Uterus (tissue), 4 donors: ENCODE data around the gene INPP5B. TPM values are rescaled to one million over a fixed set of nuclear protein-coding genes. Genes with fewer than 3 reads are reported as not detected.

Source experiments
- DNase-seq, 2 donors: peaks; one replicate each; pipeline ENCODE4 v3.0.0-alpha.2; 2019 to 2020
- H3K27ac ChIP-seq, 2 donors: fragments of 200-600 bp; sonication (generic); 1 replicate in 1 of 2; 2 replicates in 1 of 2; pipeline ENCODE4 v1.5.1; 2016 to 2018
- H3K27me3 ChIP-seq, 2 donors: fragments of 200-600 bp; sonication (generic); one replicate each; pipeline ENCODE4 v1.5.1; 2018 to 2019; ENCODE audit warnings: control low read depth in 1 of 2
- H3K36me3 ChIP-seq, 2 donors: fragments of 200-600 bp; sonication (generic); one replicate each; pipeline ENCODE4 v1.5.1; 2019; ENCODE audit warnings: control low read depth in 1 of 2
- H3K4me1 ChIP-seq, 2 donors: fragments of 200-600 bp; sonication (generic); one replicate each; pipeline ENCODE4 v1.5.1; 2018 to 2019; ENCODE audit warnings: control low read depth in 1 of 2
- H3K4me3 ChIP-seq, 2 donors: fragments of 200-600 bp; sonication (generic); 1 replicate in 1 of 2; 2 replicates in 1 of 2; pipeline ENCODE4 v1.5.1; 2018 to 2019; ENCODE audit warnings: mild to moderate bottlenecking in 1 of 2
- H3K9me3 ChIP-seq, 2 donors: fragments of 200-600 bp; sonication (generic); one replicate each; pipeline ENCODE4 v1.5.1; 2019; ENCODE audit warnings: control low read depth in 1 of 2
- POLR2A ChIP-seq, 2 donors: fragments of 450-650 bp; IDR thresholded peaks; one replicate each; pipeline ENCODE4 v1.6.1; 2016; ENCODE audit warnings: antibody characterized with exemption in 2 of 2, mild to moderate bottlenecking in 1 of 2, moderate library complexity in 1 of 2
- intact Hi-C: fragments of 100-400 bp; cut with DNase I; formaldehyde crosslinking; loops from one replicate; pipeline ENCODE4 v1.15.1; 2023; ENCODE audit warnings: low total_unique reads
- total RNA-seq, 4 donors: library from RNA; depleted of rRNA in 3 of 4; stranded (reverse); fragments of >200 nt in 3 of 4; gene quantifications; one replicate each; pipeline versions ENCODE4 v1.1.0 to v1.2.4, GENCODE V29; 2014 to 2023
- TF ChIP-seq, protein P1 (sequence below), 4 experiments: fragments of 200-600 bp in 2 of 4; fragments of 450-650 bp in 2 of 4; sonication (generic) in 2 of 4; IDR thresholded peaks; one replicate each; pipeline ENCODE4 v1.5.1; 2016 to 2019; ENCODE audit warnings: antibody characterized with exemption in 4 of 4, mild to moderate bottlenecking in 2 of 4, moderate library complexity in 1 of 4
- donor health status: DM: yes; HTN: yes; CAD: no.

Gene INPP5B
- total RNA-seq, 4 donors from 2014 or later, result 20.2 to 79.4 (median 46.8) TPM

DNA sequence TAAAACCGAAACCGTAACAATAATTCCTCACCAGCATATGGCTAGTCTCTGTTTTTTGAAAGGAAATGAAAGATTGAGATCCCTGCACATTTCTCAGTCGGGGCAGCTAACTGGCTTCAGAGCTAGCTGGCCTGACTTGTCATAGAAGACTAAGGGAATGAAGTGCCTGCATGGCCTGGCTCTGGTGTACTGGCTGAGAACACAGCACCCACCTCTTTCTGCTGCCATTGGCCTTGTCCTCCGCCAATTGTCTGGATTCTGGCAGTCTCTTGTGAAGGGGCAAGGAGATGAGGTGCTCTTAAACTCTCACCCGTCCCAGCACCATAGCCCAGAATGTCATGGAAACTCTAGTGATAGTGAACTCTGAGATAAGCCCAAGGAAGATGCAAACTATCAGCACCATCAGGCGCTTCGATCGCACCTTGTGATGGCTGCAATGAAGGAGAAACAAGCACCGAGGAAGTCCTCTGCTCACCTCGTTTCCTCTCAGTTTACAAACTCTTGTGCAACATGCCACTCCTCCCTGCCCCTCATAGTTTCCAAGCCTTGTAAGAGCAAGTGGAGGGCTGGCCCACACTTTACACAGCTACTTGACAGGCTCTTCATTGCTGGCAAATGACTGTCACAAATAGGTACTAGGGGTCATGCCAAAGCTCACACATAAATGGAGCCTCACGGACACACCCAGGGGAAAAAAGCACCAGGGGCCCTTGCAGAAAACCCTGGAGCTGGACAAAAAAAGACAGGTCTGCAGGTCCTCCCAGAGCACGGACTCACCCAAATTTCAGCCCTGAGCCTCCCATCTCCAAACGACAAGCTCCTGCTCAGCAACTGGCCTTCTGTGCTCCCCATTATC lies 16.4 kb downstream of the INPP5B start:
- DNase-seq, result no peak

DNA sequence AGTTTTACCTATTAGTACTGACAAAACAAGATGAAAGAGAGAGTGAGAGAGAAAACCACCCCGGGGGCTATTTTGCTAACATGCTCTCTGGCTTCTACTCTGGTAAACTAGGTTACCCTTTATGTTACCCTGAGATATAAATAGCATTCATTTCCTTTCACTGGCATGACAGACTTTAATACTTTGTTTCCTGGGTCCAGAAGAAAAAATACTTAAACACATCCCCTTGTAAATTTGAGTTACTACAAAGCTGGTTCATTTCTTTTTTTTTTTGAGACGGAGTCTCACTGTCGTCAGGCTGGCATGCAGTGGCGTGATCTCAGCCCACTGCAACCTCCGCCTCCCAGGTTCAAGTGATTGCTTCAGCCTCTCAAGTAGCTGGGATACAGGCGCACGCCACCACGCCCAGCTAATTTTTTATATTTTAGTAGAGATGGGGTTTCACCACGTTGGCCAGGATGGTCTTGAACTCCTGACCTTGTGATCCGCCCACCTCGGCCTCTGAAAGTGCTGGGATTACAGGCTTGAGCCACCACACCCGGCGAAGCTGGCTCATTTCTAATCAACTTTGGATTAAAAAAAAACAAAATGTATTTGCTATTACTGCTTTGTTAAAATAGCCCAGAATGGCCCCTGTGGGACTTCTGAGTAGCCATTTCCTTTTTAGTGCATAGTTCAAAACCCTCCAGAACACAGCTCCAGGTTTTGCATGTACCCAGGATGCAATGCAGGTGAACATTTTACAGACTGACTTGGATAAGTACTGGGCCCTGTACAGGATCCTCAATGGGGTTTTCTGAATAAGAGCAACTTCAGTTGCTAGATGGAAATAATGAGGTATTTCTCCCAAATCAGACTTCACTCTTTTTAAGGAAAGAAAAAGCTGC lies 20.6 kb downstream of the INPP5B start:
- intact Hi-C loops, result no loop called here
- DNase-seq, result no peak

More for the DNA sequence above, 16.4 kb downstream of the INPP5B start:
- Histone ChIP-seq H3K9me3 (no peaks in the 10 kb centered on the region), H3K27ac (no peak overlapping the region), H3K36me3 (no peaks in the 10 kb centered on the region), H3K27me3 (no peaks in the 10 kb centered on the region), H3K4me1 (peaks cover 0 to 4% of the 10 kb centered on the region in 2 donors), H3K4me3 (peak overlapping the region in 1 of 2 donors; percentile 67)
- TF ChIP-seq POLR2A (IDR thresholded peaks at IDR 0.05), result no peak
- TF ChIP-seq, protein P1, sequence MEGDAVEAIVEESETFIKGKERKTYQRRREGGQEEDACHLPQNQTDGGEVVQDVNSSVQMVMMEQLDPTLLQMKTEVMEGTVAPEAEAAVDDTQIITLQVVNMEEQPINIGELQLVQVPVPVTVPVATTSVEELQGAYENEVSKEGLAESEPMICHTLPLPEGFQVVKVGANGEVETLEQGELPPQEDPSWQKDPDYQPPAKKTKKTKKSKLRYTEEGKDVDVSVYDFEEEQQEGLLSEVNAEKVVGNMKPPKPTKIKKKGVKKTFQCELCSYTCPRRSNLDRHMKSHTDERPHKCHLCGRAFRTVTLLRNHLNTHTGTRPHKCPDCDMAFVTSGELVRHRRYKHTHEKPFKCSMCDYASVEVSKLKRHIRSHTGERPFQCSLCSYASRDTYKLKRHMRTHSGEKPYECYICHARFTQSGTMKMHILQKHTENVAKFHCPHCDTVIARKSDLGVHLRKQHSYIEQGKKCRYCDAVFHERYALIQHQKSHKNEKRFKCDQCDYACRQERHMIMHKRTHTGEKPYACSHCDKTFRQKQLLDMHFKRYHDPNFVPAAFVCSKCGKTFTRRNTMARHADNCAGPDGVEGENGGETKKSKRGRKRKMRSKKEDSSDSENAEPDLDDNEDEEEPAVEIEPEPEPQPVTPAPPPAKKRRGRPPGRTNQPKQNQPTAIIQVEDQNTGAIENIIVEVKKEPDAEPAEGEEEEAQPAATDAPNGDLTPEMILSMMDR (IDR thresholded peaks at IDR 0.05), result no peak
- intact Hi-C loops, result no loop called here

DNA sequence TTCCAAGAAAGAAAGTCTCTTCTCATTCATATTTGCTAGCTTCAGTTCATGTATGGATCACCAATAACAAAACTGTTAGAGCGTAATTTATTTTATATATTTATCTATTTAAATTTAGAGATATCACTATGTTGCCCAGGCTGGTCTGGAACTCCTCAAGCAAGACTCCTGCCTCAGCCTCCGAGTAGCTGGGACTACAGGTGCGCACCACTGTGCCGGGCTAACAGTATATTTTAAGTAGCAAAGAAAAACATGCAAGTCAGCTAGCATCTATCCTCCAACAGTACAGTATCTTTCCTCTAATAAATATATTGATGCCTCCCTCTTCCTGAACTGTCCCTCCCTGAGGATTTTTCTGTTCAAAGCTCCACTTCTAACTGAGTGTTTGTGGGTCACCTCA lies 21.5 kb downstream of the INPP5B start:
- no peak overlapping the region for H3K27ac ChIP-seq
- H3K4me3 ChIP-seq, result no peak overlapping the region
- peaks cover 0 to 4% of the 10 kb centered on the region in 2 donors for H3K4me1 ChIP-seq
- DNase-seq, result no peak
- intact Hi-C loops, result no loop called here
- H3K27me3 ChIP-seq, result no peaks in the 10 kb centered on the region
- no peak for TF ChIP-seq POLR2A (IDR thresholded peaks at IDR 0.05)
- TF ChIP-seq, protein P1 (IDR thresholded peaks at IDR 0.05), result no peak
- no peaks in the 10 kb centered on the region for H3K9me3 ChIP-seq
- H3K36me3 ChIP-seq, result no peaks in the 10 kb centered on the region

More for the DNA sequence above, 20.6 kb downstream of the INPP5B start:
- TF ChIP-seq, protein P1 (IDR thresholded peaks at IDR 0.05), result no peak
- TF ChIP-seq POLR2A (IDR thresholded peaks at IDR 0.05), result no peak
- H3K4me1 ChIP-seq, result peaks cover 0 to 4% of the 10 kb centered on the region in 2 donors
- H3K9me3 ChIP-seq, result no peaks in the 10 kb centered on the region
- H3K4me3 ChIP-seq, result no peak overlapping the region
- H3K27ac ChIP-seq, result peak overlapping the region in 1 of 2 donors; percentile 34
- H3K36me3 ChIP-seq, result no peaks in the 10 kb centered on the region
- H3K27me3 ChIP-seq, result no peaks in the 10 kb centered on the region

DNA sequence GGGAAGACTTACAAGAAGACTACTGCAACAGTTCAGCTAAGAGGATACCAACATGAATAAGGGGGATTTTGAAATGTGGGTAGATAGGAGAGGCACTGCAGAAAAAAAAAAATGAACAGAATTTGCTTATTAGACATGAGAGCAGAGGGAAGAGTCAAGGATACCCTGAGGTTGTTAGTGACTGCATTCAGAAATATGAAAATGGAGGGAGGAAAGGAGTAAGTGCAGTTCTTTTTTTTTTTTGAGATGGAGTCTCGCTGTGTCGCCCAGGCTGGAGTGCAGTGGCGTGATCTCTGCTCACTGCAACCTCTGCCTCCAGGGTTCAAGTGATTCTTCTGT lies 23.3 kb downstream of the INPP5B start:
- intact Hi-C loops, result no loop called here
- Histone ChIP-seq H3K9me3 (no peaks in the 10 kb centered on the region), H3K27ac (no peak overlapping the region), H3K36me3 (no peaks in the 10 kb centered on the region), H3K4me3 (no peak overlapping the region), H3K4me1 (peaks cover 0 to 4% of the 10 kb centered on the region in 2 donors), H3K27me3 (no peaks in the 10 kb centered on the region)
- no peak for DNase-seq
- no peak for TF ChIP-seq POLR2A (IDR thresholded peaks at IDR 0.05)
- TF ChIP-seq, protein P1 (IDR thresholded peaks at IDR 0.05), result no peak
